ENCODE measurements around the gene RASL11B. TPM values are rescaled to one million over a fixed set of nuclear protein-coding genes. Genes with fewer than 3 reads are reported as not detected.

The RASL11B gene
- polyA plus RNA-seq, 1 donor (not counting 4 experiments of a cell fraction or from before 2014, with no cell fraction given) = 1.4 TPM

- FAIRE-seq = no peak
These were observed 820 bp upstream of the RASL11B start for GRCh38 chr4:52861171-52861823.

GRCh38 chr4:52862639-52863161 lies 583 bp downstream of the RASL11B start:
- dilution Hi-C loops (cut with MboI; ENCODE audit: extremely low pct_ligation_motif_present, low sequenced_read_pairs) = no loop called here
- no peak for DNase-seq (ENCODE audit: low read depth, low spot score)

More at GRCh38 chr4:52861171-52861823, 820 bp upstream of the RASL11B start:
- no peaks in the 10 kb centered on the region for H4K20me1 ChIP-seq (ENCODE audit: control insufficient read depth, extremely low read depth, insufficient read depth, low read length)
- no peaks in the 10 kb centered on the region for H3K9me3 ChIP-seq (ENCODE audit: control insufficient read depth, low read depth, low read length)
- peak overlapping the region; percentile 22 to 66 (median 49) for H3K4me3 ChIP-seq (ENCODE audit: control insufficient read depth in 2 of 3, extremely low read depth in 1 of 3, insufficient read depth in 2 of 3, low read depth in 1 of 3, low read length in 3 of 3)
- no peaks in the 10 kb centered on the region for H3K36me3 ChIP-seq (ENCODE audit: control insufficient read depth in 2 of 2, extremely low read depth in 1 of 2, insufficient read depth in 2 of 2, low read length in 2 of 2)
- TF ChIP-seq EZH2 (IDR thresholded peaks at IDR 0.05; ENCODE audit: low read length) (no peak), CTCF (optimal IDR thresholded peaks at IDR 0.05 in 1 of 3, IDR thresholded peaks at IDR 0.05 in 1 of 3, conservative IDR thresholded peaks at IDR 0.05 in 1 of 3; ENCODE audit: extremely low read depth in 1 of 3, insufficient read depth in 2 of 3, low read length in 3 of 3) (no peak)
- H3K9ac ChIP-seq (ENCODE audit: control insufficient read depth, extremely low read depth, insufficient read depth, low read length) = peak overlapping the region; percentile 67
- no peaks in the 10 kb centered on the region for H3K9me1 ChIP-seq (ENCODE audit: control insufficient read depth, extremely low read depth, insufficient read depth, low read length)
- no peaks in the 10 kb centered on the region for H3K79me2 ChIP-seq (ENCODE audit: control insufficient read depth, insufficient read depth, low read length)
- H3K4me2 ChIP-seq (ENCODE audit: control insufficient read depth, extremely low read depth, insufficient read depth, low read depth, low read length) = peak overlapping the region; percentile 63
- H3K27me3 ChIP-seq (ENCODE audit: control insufficient read depth, extremely low read depth, insufficient read depth, low read length) = no peaks in the 10 kb centered on the region
- dilution Hi-C loops (cut with MboI; ENCODE audit: extremely low pct_ligation_motif_present, low sequenced_read_pairs) = no loop called here
- DNase-seq (ENCODE audit: low read depth, low spot score) = no peak
- peaks cover 8% of the 10 kb centered on the region for H3K4me1 ChIP-seq (ENCODE audit: control insufficient read depth, extremely low read depth, insufficient read depth, low read length)
- no peak overlapping the region for H2AFZ ChIP-seq (ENCODE audit: control insufficient read depth, low read length)
- no peak overlapping the region for H3K27ac ChIP-seq (ENCODE audit: control insufficient read depth, insufficient read depth, low read length)

More at GRCh38 chr4:52862639-52863161, 583 bp downstream of the RASL11B start:
- Histone ChIP-seq H3K27ac (ENCODE audit: control insufficient read depth, insufficient read depth, low read length) (no peak overlapping the region), H3K4me3 (ENCODE audit: control insufficient read depth in 2 of 3, extremely low read depth in 1 of 3, insufficient read depth in 2 of 3, low read depth in 1 of 3, low read length in 3 of 3) (peak overlapping the region; percentile 22 to 66 (median 49)), H3K9me3 (ENCODE audit: control insufficient read depth, low read depth, low read length) (no peaks in the 10 kb centered on the region), H3K4me2 (ENCODE audit: control insufficient read depth, extremely low read depth, insufficient read depth, low read depth, low read length) (peak overlapping the region; percentile 63), H4K20me1 (ENCODE audit: control insufficient read depth, extremely low read depth, insufficient read depth, low read length) (no peaks in the 10 kb centered on the region), H3K27me3 (ENCODE audit: control insufficient read depth, extremely low read depth, insufficient read depth, low read length) (no peaks in the 10 kb centered on the region), H3K9me1 (ENCODE audit: control insufficient read depth, extremely low read depth, insufficient read depth, low read length) (no peaks in the 10 kb centered on the region), H3K79me2 (ENCODE audit: control insufficient read depth, insufficient read depth, low read length) (no peaks in the 10 kb centered on the region), H3K4me1 (ENCODE audit: control insufficient read depth, extremely low read depth, insufficient read depth, low read length) (peaks cover 8% of the 10 kb centered on the region), H3K36me3 (ENCODE audit: control insufficient read depth in 2 of 2, extremely low read depth in 1 of 2, insufficient read depth in 2 of 2, low read length in 2 of 2) (no peaks in the 10 kb centered on the region), H3K9ac (ENCODE audit: control insufficient read depth, extremely low read depth, insufficient read depth, low read length) (peak overlapping the region; percentile 44), H2AFZ (ENCODE audit: control insufficient read depth, low read length) (peak overlapping the region; percentile 85)
- FAIRE-seq = no peak
- TF ChIP-seq CTCF (optimal IDR thresholded peaks at IDR 0.05 in 1 of 3, IDR thresholded peaks at IDR 0.05 in 1 of 3, conservative IDR thresholded peaks at IDR 0.05 in 1 of 3; ENCODE audit: extremely low read depth in 1 of 3, insufficient read depth in 2 of 3, low read length in 3 of 3) (no peak), EZH2 (IDR thresholded peaks at IDR 0.05; ENCODE audit: low read length) (no peak)

Measured in keratinocyte (primary cell).